Mesothelial cell of epicardium (in vitro differentiated cells): Measurements from ENCODE around the gene ATP6V0D1. TPM values are rescaled to one million over a fixed set of nuclear protein-coding genes. Genes with fewer than 3 reads are reported as not detected.
A peak's percentile ranks its signal among the peaks of the same experiment; 100 is the strongest.

Experiments used
- DNase-seq, 2 experiments: peaks; one replicate each; pipeline ENCODE4 v3.0.0; 2021; ENCODE audit warnings: low spot score in 2 of 2; ENCODE audit not compliant: unreplicated experiment in 2 of 2
- H3K27ac Mint-ChIP-seq: 2 replicates; pipeline ENCODE4 v1.8.0; 2021; ENCODE audit warnings: mixed read lengths
- H3K27me3 Mint-ChIP-seq: 2 replicates; pipeline ENCODE4 v1.8.0; 2021; ENCODE audit warnings: low read depth, mixed read lengths
- H3K36me3 Mint-ChIP-seq: 2 replicates; pipeline ENCODE4 v1.8.0; 2021; ENCODE audit warnings: mixed read lengths
- H3K4me1 Mint-ChIP-seq: 2 replicates; pipeline ENCODE4 v1.8.0; 2021; ENCODE audit warnings: mixed read lengths
- H3K4me3 Mint-ChIP-seq: 2 replicates; pipeline ENCODE4 v1.8.0; 2021; ENCODE audit warnings: mild to moderate bottlenecking, moderate library complexity, mixed read lengths
- H3K9me3 Mint-ChIP-seq: 2 replicates; pipeline ENCODE4 v1.8.0; 2021; ENCODE audit warnings: mixed read lengths
- total RNA-seq: library from RNA; stranded (reverse); gene quantifications from 3 replicates; pipeline ENCODE4 v1.2.1, GENCODE V29; 2021
- TF ChIP-seq, protein P1 (sequence below): fragments of 200-600 bp; sonication (generic); IDR thresholded peaks from one replicate; pipeline ENCODE4 v1.5.0; 2021; ENCODE audit warnings: antibody characterized with exemption; ENCODE audit not compliant: unreplicated experiment

The ATP6V0D1 gene
- total RNA-seq, 1 donor from 2014 or later = 53.7 TPM

- TF ChIP-seq, protein P1, sequence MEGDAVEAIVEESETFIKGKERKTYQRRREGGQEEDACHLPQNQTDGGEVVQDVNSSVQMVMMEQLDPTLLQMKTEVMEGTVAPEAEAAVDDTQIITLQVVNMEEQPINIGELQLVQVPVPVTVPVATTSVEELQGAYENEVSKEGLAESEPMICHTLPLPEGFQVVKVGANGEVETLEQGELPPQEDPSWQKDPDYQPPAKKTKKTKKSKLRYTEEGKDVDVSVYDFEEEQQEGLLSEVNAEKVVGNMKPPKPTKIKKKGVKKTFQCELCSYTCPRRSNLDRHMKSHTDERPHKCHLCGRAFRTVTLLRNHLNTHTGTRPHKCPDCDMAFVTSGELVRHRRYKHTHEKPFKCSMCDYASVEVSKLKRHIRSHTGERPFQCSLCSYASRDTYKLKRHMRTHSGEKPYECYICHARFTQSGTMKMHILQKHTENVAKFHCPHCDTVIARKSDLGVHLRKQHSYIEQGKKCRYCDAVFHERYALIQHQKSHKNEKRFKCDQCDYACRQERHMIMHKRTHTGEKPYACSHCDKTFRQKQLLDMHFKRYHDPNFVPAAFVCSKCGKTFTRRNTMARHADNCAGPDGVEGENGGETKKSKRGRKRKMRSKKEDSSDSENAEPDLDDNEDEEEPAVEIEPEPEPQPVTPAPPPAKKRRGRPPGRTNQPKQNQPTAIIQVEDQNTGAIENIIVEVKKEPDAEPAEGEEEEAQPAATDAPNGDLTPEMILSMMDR = no peak
- Mint-ChIP-seq H3K36me3 (no peaks in the 10 kb centered on the region), H3K27me3 (peaks cover 62% of the 10 kb centered on the region), H3K4me1 (peaks cover 22% of the 10 kb centered on the region), H3K4me3 (peak overlapping the region; percentile 50), H3K9me3 (no peaks in the 10 kb centered on the region), H3K27ac (no peak overlapping the region)
- no peak for DNase-seq
These were observed 87.2 kb downstream of the ATP6V0D1 start for GRCh38 chr16:67393788-67394154.

DNA sequence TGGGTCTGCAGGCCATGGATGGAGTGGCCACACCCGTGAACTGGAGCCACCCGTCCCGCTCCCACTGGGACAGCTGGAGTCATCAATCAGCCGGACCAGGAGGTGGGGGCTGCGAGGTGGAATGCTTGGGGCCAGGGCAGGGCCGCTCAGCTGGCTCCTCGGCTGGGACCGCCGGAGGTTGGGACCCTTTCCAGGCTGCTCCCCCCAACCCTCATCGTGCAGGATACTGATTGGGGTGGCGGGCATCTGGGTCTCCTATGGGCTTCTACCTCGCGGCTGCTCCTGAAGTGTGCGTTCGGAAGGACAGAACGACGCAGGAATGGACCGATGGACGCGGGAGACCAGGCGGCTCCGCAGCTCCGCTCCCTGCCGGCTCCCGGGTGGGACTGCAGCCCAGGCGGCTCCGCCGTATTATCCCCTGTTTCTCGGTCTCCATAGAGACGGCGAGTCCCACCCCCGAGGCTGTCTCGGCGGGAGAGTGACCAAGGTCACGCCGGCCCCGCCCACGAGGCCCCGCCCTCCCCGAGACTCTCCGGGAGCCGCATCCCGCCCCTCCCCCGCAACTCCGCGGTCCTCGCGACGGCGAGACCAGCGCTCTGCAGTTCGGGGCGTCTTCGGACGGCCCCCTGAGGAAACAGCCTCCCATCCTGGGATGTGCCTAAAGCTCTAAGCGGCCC, 87.7 kb downstream of the ATP6V0D1 start, which contains the start of gene TPPP3:
Gene TPPP3, minus strand, starts transcription at position 388 of the 677 bp plus-strand sequence. CDS start 2,387 bp downstream, outside the sequence.
- Mint-ChIP-seq H3K36me3 (no peaks in the 10 kb centered on the region), H3K27me3 (peaks cover 68% of the 10 kb centered on the region)

GRCh38 chr16:67392301-67393059, 88.5 kb downstream of the ATP6V0D1 start:
- peak overlapping the region; percentile 36 for H3K4me3 Mint-ChIP-seq
- peaks cover 22% of the 10 kb centered on the region for H3K4me1 Mint-ChIP-seq
- TF ChIP-seq, protein P1 = no peak
- no peaks in the 10 kb centered on the region for H3K36me3 Mint-ChIP-seq
- no peaks in the 10 kb centered on the region for H3K9me3 Mint-ChIP-seq
- H3K27ac Mint-ChIP-seq = no peak overlapping the region
- DNase-seq = no peak
- peaks cover 71% of the 10 kb centered on the region for H3K27me3 Mint-ChIP-seq

More for the DNA sequence above, 87.7 kb downstream of the ATP6V0D1 start, which contains the start of gene TPPP3:
- no peak within 1 kb of the TSS for H3K27ac Mint-ChIP-seq
- peak; percentile 65 to 74 for DNase-seq
- H3K9me3 Mint-ChIP-seq = no peaks in the 10 kb centered on the region
- peaks cover 22% of the 10 kb centered on the region for H3K4me1 Mint-ChIP-seq
- TF ChIP-seq, protein P1 = peak; percentile 70
- H3K4me3 Mint-ChIP-seq = peak within 1 kb of the TSS; percentile 50

DNA sequence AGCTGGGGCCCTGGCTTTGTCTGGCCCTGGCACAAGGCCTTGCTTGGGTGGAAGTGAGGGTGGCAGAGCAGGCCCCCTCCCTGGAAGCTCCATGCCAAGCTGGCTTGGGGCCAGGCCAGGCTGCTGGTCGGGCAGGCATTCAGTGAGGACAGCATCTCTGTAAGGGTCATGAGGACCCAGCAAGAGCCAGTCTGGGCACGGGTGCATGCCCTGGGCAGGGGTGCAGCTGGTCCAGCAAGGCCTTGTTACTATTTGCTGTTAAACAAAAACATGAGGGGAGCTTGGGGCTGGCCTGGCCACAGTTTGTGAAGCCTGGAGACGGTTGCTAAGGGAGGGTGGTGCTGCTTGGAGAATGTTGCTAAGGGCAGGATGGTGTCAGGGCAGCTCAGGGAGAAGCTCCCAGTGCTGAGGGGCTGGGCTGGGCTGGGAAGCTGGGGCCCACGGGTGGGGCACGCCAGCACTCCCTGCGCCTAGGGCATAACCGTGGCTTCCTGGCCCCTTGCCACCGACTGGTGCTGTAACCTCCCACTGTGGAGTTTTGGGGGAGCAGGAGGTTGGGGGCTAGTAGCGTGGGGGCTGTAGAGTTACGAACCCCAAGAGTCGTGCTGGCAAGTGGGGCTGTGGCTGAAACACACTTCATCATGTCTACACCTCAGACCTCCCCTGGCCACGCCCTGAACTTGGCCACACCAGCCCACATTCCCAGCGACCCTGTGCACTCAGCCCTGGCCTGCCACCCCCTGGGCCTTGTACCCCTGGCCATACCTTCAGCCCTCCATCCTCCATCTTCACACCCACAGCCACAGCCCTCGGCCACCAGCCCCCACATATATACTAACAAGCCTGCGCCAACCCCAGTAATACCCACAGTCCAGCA, 89.3 kb downstream of the ATP6V0D1 start:
- H3K9me3 Mint-ChIP-seq = no peaks in the 10 kb centered on the region
- H3K27ac Mint-ChIP-seq = no peak overlapping the region

More for the DNA sequence above, 89.3 kb downstream of the ATP6V0D1 start:
- peaks cover 17% of the 10 kb centered on the region for H3K4me1 Mint-ChIP-seq
- peak overlapping the region; percentile 1 for H3K4me3 Mint-ChIP-seq
- H3K27me3 Mint-ChIP-seq = peaks cover 70% of the 10 kb centered on the region
- H3K36me3 Mint-ChIP-seq = no peaks in the 10 kb centered on the region
- TF ChIP-seq, protein P1 = no peak
- DNase-seq = no peak
